ENCODE data around the gene PEF1.
"Not testable (repeated sequence)": the region's sequence is repeated elsewhere in the genome, so short reads cannot be mapped to it uniquely, and the experiment has no call there.

Gene PEF1

GRCh38 chr1:31600641-31601040 is 44.0 kb downstream of the PEF1 start:
- DNase-seq = no peak

- no peak for DNase-seq
These were observed 45.7 kb downstream of the PEF1 start for GRCh38 chr1:31598980-31599379.

GRCh38 chr1:31596737-31597097 is 48.0 kb downstream of the PEF1 start:
- DNase-seq = no peak

DNA sequence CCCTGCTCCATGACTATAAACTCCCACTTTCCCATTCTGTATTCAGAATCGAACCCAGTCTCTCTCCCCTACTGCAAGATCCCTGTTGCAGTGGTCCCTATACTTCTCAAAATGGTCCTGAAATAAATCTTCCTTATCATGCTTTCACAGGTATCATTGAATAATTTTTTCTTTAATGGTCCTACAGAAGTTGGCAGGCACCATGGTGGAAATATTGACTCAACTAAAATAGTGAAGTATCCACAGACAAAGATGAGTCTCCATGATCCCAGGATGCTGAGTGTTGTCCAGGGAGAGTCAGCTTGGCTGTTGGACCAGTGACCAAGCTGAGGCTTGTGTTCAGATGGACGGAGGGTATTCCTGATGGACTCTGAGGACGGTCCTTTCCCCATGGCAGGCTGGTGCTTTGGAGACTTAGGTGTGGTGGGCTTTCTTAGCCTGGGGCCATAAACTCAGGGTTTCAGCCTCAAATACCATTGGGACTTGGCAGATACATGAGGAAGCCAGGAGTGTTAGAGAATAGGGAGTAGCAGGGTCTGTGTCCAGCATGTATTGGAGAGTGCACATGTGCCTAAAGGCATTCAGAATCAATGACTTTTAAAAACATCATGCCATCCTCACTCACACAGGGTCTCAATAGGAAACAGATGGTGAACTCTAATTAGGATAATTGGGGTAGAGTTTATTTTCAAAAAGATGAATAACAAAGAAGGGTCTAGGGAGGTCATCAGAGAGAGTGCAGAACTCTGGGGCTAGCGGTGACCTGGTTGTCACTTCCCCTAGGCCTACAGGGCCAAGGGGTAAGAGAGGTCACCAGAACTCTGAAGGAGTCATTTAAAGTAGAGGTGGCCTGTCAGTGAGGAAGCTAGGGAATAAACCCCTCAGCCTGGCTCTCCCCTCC is 48.6 kb downstream of the PEF1 start:
- peak; percentile 38 for DNase-seq

DNA sequence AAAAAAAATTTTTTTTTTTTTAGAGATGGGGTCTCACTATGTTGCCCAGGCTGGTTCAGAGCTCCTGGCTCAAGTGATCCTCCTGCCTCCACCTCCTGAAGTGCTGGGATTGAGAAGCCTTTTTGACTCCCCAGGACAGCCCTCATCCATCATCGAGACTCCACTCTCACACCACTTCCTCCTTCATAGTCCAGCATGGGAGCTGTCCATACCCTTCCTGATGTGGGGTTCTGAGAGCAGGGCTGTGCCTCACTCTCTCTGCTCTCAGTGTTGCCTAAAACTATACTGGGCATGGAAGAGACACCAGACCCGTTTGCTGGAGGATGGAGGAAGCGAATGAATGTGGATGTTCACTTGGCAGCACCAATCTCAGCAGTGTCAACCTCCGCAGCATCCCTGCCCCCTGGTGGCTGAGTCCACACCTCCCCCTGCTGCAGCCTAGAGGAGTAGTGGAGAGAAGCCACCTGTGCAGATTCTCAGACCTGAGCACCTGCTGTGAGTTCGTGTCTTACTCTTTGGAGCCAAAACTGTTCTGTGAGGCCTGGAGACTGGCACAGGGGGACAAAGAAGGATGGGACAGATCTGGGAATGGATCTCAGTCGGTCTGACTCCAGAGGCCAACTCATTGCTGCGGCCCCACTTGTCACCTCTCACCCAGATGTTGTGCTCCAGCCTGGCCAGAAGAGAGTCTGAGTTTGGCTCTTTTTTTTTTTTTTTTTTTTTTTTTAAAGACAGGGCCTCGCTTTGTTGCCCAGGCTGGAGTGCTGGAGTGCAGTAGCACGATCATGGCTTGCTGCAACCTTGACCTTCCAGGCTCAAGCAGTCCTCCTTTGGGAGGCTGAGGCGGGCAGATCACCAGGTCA is 50.7 kb downstream of the PEF1 start:
- DNase-seq = peak; percentile 76

GRCh38 chr1:31593136-31593665 is 51.5 kb downstream of the PEF1 start:
- DNase-seq = no peak

DNA sequence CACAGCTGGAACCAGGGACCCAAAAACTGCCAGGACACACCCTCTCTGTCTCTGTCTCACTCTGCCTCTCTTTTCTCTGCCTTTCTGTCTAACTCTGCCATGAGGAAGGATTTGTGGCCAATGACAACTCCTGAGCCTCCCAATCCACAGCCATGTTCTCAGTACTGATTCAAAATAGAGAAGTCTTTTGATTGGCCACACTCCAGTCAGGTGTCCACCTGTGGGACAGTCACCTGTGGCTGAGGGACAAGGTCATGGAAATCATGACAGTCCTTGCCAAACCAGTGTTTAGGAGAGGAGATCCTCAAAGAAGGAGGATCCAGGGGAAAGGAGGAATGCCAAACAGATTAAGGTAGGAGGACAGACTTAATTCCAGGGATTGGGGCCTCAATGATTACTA is 52.5 kb downstream of the PEF1 start:
- DNase-seq = no peak

DNA sequence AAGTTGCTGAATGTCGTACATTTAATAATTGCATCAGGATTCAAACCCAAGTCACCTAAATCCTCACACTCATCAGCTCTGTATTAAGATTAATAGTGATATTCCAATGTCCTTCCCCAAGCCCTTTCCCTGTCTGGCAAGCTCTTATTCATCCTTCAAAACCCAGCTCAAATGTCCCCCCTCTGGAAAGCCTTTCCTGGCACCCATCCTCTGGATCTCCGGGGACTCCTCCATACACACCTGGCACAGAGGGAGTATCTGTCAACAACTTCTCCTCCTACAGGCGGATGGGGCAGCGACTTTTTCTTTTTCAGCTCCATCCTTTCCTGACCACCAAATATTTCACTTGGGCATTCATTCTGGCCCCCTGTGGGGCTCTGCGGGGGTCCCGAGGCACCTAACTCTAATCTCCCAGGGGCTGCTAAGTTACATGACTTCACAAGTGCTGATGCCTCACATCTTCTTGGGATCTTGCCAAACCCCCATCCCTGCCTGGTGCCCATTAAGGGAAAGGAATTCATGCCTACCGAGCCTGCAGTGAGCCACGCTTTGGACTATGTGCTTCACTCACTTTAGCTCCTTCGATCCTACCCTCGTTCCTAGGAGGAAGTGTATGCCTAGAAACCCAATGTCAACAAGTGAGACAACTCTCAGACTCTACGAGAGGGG is 53.1 kb downstream of the PEF1 start:
- DNase-seq = no peak

GRCh38 chr1:31588751-31589515 is 55.7 kb downstream of the PEF1 start:
- DNase-seq = no peak

GRCh38 chr1:31587720-31588423 is 56.8 kb downstream of the PEF1 start:
- DNase-seq = peak; percentile 27

- DNase-seq = not testable (repeated sequence)
These were observed 57.4 kb downstream of the PEF1 start for GRCh38 chr1:31587328-31587699.

GRCh38 chr1:31586376-31587327 is 58.0 kb downstream of the PEF1 start:
- no peak for DNase-seq

DNA sequence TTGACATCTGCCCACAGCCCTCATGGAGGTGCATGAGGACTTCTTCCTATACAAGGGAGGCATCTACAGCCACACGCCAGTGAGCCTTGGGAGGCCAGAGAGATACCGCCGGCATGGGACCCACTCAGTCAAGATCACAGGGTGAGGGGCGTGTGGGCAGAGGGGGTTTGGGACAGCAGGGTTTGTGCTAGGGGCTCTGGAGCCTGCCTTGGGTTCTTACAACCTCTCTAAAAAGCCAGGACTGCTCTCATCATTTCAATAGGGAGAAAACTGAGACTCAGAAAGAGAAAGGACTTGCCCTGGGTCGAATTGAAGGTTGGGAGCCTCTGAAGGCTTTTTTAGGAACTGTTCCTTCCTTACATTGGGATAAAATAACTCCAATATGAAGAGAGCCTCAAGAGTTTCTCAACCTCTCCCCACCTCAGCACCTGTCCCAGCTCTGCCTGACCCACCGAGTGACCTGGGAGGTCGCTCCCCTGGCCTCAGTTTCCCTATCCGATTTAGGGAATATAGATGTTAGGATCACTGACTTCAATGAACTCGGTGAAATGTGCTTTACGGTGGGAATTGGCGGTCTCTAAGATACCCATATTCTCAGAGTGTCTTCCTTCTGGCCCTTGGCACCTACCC is 58.8 kb downstream of the PEF1 start:
- no peak for DNase-seq

- no peak for DNase-seq
These were observed 59.6 kb downstream of the PEF1 start for GRCh38 chr1:31584869-31585735.

DNA sequence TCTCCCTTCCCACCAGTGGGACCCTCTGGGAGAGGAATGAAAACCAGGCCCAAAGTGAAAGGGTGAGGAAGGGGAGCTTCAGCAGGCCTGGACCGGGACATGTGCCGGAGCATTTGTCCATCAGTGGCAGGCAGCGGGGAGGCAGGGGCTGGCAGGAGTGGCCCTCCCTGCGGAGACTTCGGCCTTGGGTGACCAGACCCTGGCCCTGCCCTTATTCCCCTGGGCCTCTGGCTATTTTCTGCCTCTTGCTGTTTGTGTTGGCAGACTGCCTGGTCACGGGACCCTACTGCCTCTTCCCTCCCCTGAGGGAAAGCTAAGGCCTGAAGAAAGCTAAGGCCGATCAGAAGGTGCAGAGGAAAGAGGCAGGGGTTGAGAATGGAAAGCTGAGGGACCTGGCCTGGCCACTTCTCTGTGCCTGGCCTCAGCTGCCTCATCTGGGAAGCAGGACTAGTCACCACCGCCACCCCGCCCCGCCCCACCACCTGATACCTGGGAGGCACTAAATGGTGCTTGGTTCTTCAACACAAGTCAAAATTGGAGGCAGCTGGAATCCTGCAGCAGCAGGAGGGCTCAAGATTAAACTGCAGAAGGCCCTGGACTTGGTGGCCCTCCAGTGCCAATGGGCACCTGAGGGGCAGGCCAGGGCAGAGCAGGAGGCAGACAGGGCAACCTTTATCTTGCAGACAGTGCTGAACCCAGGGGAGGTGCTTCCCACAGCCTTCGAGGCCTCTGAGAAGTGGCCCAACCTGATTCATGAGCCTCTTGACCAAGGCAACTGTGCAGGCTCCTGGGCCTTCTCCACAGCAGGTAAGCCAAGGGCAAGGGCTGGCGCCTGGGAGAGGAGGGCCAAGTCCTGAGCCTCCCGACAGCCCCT is 60.4 kb downstream of the PEF1 start:
- no peak for DNase-seq

DNA sequence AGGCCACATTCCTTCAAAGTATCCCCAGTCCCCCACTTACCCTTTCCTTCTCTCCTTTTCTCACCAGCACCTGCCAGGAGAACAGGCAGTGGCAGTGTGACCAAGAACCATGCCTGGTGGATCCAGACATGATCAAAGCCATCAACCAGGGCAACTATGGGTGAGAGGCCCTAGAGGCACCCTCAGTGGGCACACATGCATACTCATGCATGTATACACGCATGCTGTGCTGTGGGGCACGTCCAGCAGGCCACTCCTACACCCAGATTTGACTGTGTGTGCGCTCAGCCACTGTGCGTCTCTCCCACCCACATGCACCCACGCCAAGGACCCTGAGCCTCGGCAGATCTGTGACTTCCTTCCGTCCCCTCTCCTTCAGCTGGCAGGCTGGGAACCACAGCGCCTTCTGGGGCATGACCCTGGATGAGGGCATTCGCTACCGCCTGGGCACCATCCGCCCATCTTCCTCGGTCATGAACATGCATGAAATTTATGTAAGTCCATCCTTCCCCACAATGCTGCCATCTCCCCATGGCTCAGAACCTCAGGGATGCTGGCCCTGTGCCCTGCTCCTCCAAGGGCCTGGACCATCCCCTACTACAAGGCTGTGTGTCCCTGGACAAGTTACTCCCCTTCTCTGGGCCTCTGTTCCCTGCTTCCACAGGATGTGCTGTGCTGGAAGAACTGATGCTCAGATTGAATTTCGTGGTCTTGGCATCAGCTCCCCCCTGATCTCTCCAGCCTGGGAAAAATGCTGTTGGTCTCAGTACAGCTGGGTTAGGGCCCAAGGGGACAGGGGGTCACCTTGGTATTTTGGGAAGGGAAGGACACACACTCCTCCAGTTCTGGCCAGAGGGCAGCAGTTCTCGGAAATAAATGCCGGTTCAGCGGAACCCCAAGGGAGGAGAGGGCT is 61.3 kb downstream of the PEF1 start:
- DNase-seq = no peak

All from NCI-H1694 (cell line).